BE2C (cell line): Measurements from ENCODE around the gene OR2Y1. TPM values are rescaled to one million over a fixed set of nuclear protein-coding genes. Genes with fewer than 3 reads are reported as not detected.
"Not testable (repeated sequence)": the region's sequence is repeated elsewhere in the genome, so short reads cannot be mapped to it uniquely, and the experiment has no call there.

Experiments used
- DNase-seq: peaks from one replicate; pipeline ENCODE4 v3.0.0-alpha.2; 2020
- H3K27me3 ChIP-seq: fragments of 250-450 bp; sonication (Bioruptor Pico); 2 replicates; pipeline ENCODE4 v1.5.1; 2020; ENCODE audit warnings: mild to moderate bottlenecking
- H3K36me3 ChIP-seq: fragments of 250-450 bp; sonication (Bioruptor Pico); 2 replicates; pipeline ENCODE4 v1.5.1; 2020; ENCODE audit warnings: mild to moderate bottlenecking
- H3K4me1 ChIP-seq: fragments of 250-450 bp; sonication (Bioruptor Pico); 2 replicates; pipeline ENCODE4 v1.5.1; 2020
- H3K4me3 ChIP-seq: 2 replicates; pipeline ENCODE4 v1.5.1; 2011; ENCODE audit warnings: low read depth, low read length
- H3K9me3 ChIP-seq: fragments of 250-450 bp; sonication (Bioruptor Pico); 2 replicates; pipeline ENCODE4 v1.5.1; 2020
- polyA plus RNA-seq: library from polyadenylated mRNA; unstranded; fragments of >200 nt; gene quantifications from one replicate; pipeline ENCODE4 v1.2.1, GENCODE V29; 2012; ENCODE audit warnings: low read depth, missing spikeins; ENCODE audit not compliant: insufficient read length, insufficient read depth
- TF ChIP-seq, protein P1 (sequence below): IDR thresholded peaks from 2 replicates; pipeline ENCODE4 v1.5.1; 2012; ENCODE audit warnings: mild to moderate bottlenecking, low read depth, low read length

The OR2Y1 gene, protein sequence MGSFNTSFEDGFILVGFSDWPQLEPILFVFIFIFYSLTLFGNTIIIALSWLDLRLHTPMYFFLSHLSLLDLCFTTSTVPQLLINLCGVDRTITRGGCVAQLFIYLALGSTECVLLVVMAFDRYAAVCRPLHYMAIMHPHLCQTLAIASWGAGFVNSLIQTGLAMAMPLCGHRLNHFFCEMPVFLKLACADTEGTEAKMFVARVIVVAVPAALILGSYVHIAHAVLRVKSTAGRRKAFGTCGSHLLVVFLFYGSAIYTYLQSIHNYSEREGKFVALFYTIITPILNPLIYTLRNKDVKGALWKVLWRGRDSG
- polyA plus RNA-seq = not detected

DNA sequence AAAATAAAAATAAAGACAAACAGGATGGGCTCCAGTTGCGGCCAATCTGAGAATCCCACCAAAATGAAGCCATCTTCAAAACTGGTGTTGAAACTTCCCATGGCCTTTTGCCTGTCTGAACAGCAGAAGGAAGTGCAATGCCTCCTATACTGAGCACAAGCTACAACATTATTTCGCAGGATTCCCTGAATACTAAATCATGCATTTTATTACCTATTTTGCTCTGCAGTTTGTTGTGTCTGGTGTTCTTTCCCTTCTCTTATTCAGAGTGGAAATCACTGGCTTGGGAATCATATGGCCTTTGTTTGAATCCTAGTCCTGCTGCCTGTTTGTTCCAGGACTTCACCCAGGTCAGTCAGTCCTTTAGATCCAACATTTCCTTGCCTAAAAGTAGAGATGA, at the start of gene OR2Y1:
Gene OR2Y1 (minus strand): TSS at position 101 of the 400 bp plus-strand sequence. CDS start 0 bp downstream, at position 101.
- no peak for DNase-seq
- H3K9me3 ChIP-seq = no peaks in the 10 kb centered on the region
- TF ChIP-seq, protein P1, sequence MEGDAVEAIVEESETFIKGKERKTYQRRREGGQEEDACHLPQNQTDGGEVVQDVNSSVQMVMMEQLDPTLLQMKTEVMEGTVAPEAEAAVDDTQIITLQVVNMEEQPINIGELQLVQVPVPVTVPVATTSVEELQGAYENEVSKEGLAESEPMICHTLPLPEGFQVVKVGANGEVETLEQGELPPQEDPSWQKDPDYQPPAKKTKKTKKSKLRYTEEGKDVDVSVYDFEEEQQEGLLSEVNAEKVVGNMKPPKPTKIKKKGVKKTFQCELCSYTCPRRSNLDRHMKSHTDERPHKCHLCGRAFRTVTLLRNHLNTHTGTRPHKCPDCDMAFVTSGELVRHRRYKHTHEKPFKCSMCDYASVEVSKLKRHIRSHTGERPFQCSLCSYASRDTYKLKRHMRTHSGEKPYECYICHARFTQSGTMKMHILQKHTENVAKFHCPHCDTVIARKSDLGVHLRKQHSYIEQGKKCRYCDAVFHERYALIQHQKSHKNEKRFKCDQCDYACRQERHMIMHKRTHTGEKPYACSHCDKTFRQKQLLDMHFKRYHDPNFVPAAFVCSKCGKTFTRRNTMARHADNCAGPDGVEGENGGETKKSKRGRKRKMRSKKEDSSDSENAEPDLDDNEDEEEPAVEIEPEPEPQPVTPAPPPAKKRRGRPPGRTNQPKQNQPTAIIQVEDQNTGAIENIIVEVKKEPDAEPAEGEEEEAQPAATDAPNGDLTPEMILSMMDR = no peak
- H3K4me3 ChIP-seq = no peak within 1 kb of the TSS
- H3K27me3 ChIP-seq = peaks cover 37% of the 10 kb centered on the region
- no peaks in the 10 kb centered on the region for H3K36me3 ChIP-seq
- H3K4me1 ChIP-seq = no peaks in the 10 kb centered on the region

DNA sequence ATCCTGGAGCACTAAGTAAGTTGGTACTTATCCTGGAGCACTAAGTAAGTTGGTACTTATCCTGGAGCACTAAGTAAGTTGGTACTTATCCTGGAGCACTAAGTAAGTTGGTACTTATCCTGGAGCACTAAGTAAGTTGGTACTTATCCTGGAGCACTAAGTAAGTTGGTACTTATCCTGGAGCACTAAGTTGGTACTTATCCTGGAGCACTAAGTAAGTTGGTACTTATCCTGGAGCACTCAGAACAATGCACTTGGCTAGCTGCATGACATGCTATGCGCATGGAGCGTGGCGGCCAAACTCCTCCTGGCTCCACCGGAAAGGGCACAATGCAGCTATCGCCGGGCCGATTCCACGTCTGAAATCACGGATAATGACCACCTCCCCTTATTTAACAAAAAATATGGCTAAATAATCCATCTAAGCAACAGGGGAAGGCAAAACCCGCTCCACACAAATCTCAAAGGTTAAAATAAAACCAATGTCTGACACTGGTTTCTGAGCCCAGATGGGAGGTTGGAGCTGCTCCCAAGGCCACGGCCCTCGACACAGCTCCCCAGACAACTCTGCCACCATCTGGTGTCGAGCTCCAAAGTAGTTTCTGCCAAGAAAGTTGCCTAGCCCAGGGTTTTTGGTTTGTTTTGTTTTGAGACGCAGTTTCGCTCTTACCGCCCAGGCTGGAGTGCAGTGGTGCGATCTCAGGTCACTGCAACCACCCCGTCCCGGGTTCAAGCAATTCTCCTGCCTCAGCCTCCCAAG, 49.0 kb upstream of the OR2Y1 start:
- DNase-seq, H3K4me3 ChIP-seq, H3K4me1 ChIP-seq, H3K27me3 ChIP-seq, H3K9me3 ChIP-seq: not testable (repeated sequence)
- H3K36me3 ChIP-seq = peaks cover 27% of the 10 kb centered on the region

GRCh38 chr5:180787711-180788431, 48.0 kb upstream of the OR2Y1 start:
- TF ChIP-seq, protein P1 = no peak
- H3K36me3 ChIP-seq = peaks cover 26% of the 10 kb centered on the region

DNA sequence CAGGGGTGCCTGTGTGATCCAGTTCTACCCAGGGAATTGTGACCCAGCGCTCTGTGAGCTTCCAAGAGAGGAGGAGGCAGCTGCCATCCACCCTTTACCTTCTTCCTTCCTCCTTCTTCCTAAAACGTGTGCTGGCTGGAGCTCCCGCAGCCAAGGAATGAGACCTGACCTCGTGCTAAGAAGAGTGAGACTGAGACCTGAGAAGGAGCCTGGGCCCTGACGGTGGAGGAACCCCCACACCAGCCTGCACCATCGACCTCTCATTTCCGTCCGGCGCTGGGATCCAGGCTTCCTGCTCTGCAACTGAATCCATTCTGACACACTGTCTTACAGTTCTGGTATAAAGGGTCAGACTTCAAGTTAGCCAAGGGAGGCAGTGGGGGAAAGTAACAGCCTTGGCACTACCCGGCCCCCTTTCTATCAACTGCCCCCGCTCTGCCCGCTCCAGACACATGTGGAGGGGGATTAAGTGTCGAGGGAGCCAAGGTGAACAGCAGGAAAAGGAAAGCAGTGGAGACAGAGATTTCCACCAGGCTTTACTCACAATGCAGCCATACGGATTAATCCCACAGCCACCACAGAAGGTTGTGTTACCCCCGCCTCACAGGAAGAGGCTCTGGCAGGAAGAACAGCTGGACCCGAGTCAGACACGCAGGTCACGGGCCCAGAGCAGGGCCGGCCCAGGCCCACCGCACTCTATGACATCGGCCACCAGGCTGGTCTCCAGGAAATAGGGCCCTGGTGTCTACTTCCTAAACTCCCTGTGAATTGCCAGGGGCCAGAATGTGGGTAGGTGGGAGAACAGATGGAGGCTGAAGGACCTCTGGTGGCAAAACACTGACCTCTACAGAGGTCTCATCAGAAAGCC, 46.9 kb upstream of the OR2Y1 start:
- Histone ChIP-seq H3K27me3 (no peaks in the 10 kb centered on the region), H3K4me1 (no peaks in the 10 kb centered on the region), H3K36me3 (peaks cover 15% of the 10 kb centered on the region), H3K4me3 (no peak overlapping the region), H3K9me3 (no peaks in the 10 kb centered on the region)
- DNase-seq = no peak
- TF ChIP-seq, protein P1 = no peak

More at GRCh38 chr5:180787711-180788431, 48.0 kb upstream of the OR2Y1 start:
- Histone ChIP-seq H3K4me1 (no peaks in the 10 kb centered on the region), H3K27me3 (no peaks in the 10 kb centered on the region), H3K9me3 (no peaks in the 10 kb centered on the region), H3K4me3 (no peak overlapping the region)
- DNase-seq = no peak

GRCh38 chr5:180785794-180786221, 46.0 kb upstream of the OR2Y1 start:
- Histone ChIP-seq H3K4me1 (no peaks in the 10 kb centered on the region), H3K4me3 (no peak overlapping the region), H3K27me3 (no peaks in the 10 kb centered on the region), H3K9me3 (no peaks in the 10 kb centered on the region), H3K36me3 (peaks cover 9% of the 10 kb centered on the region)
- DNase-seq = no peak
- TF ChIP-seq, protein P1 = no peak
